ENCODE data around the gene CFAP77.

CFAP77 gene

GRCh38 chr9:132520612-132521011 is 110.6 kb downstream of the CFAP77 start:
- DNase-seq, result no peak

- no peak for DNase-seq
Observed at GRCh38 chr9:132525308-132526023, 115.5 kb downstream of the CFAP77 start.

GRCh38 chr9:132531195-132531594 is 121.2 kb downstream of the CFAP77 start:
- no peak for DNase-seq

DNA sequence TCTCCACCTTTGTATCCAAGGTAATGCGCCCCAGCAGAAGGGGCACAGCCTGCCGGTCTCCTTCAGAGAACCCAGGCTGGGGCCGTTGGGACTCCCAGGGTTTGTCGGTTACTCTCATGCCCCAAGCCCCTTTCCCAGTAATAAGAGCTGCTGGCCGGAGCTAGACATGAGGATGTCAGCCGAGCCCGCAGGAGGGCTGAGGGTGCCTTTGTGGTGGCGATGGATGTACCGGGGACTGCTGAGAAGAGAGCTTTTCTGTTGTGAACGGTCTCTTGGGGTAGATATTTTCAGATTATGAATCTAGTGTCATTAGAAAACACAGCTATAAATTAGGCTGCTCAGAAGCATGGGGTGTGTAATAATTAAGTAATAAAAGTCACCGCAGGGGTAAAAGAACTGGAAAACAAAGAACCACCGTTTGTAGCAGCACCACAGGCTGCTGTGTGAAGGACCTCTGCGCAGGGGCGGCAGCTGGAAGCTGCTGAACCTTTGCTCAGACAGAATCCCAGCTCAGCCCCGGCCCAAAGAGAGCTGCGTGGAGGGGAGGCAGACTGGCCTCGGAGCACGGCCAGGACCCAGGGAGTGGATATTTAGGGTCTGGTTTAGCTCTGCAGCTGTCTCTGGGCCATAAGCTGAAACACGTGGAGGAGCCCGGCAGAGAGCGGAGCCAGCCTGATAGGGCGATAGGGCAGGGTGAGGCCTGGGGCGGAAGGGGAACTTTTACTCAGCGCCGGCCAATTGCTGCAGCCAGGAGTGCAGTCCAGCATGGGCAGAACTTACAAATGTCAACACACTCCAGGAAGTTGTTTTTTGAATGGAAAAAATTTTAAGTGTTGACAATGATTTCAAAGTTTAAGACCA is 121.9 kb downstream of the CFAP77 start:
- DNase-seq, result no peak

GRCh38 chr9:132534832-132535231 is 124.8 kb downstream of the CFAP77 start:
- DNase-seq, result no peak

DNA sequence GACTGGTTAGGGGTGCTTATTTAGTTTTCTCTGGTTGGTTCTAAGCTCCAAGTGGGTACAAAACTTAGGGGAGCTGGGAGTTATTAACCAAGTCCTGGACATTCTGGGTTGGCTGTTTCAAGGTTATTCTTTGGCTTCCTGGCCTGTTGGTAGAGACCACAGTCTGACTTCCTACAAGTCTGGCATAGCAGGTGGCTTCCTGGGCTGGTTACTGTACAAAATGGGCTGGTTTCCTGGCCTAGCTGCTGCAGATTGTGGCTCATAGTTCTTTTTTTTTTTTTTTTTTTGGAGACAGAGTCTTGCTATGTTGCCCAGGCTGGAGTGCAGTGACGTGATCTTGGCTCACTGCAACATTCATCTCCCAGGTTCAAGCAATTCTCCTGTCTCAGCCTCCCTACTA is 126.1 kb downstream of the CFAP77 start:
- no peak for DNase-seq

DNA sequence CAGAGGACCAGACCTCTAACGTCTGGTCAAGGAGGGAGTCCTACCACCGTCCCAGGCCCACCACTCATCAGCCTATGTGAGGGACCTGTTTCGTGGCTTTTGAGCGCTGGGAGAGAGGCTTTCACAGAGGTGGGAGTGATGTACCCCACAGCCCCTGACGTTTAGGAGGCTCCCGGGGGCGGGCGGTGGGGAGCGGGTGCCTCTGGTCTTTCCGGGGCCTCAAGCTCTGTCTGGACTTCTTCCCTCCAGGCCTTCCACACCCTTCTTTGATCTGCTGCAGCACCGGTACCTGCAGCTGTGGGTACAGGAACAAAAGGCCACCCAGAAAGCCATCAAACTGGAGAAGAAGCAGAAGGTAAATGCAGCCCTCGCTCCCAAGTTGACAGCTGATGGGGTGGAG is 127.3 kb downstream of the CFAP77 start:
- no peak for DNase-seq

GRCh38 chr9:132538071-132538470 is 128.1 kb downstream of the CFAP77 start:
- DNase-seq, result no peak

GRCh38 chr9:132539096-132539495 is 129.1 kb downstream of the CFAP77 start:
- DNase-seq, result no peak

DNA sequence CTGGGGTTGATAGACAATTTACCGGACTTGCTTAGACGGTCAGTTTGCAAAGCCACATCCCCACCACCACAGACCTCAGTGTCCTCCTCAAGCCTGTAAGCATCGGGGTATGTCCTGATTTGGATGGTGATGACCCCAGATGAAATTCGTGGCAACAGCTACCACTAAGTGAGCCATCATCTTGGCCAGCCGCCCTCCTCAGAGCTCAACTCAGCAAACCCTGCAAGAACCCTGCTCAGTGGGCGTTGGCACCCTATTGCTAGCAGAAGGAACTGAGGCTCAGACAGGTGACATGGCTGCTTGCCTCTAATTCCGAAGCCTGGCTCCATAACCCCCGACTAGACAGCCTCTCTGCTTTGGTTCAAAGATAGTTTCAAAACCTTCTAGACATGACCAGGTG is 131.0 kb downstream of the CFAP77 start:
- DNase-seq, result no peak

GRCh38 chr9:132541870-132542830 is 132.1 kb downstream of the CFAP77 start:
- DNase-seq, result no peak

DNA sequence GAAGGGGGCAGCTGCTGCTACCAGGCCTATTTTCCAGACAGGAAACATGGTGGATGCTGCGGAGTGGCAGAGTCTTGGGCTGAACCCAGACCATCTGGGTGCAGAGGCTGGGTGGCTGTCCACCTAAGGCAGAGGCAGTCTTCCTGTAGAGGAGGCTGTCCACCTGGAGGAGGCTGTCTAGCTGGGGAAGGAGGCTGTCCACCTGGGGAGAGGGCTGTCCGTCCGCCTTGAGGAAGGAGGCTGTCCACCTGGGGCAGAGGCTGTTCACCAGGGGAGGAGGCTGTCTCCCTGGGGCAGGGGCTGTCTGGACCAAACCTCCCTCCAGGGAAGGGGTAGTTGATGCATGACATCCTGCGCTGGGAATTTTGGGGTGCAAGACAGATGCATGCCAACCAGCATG is 133.2 kb downstream of the CFAP77 start:
- no peak for DNase-seq

GRCh38 chr9:132543960-132544359 is 133.9 kb downstream of the CFAP77 start:
- DNase-seq, result no peak

DNA sequence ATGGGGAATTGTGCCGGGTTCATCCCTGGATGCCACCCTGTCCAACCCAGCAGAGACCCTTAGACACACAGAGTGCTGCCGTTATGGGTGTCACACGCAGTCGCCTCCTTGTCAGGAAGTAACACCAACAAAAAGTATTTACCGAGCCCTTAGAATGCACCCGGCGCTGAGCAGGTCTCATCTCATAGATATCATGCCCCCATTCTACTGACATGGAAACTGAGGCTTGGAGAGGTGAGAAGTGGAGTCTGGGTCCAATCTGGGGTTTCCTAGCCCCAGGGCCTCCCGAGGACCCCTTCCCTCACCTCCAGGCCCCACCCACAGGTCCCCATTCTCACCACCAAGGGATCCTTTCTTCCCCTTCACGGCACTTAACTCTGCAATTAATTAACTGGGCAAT is 135.6 kb downstream of the CFAP77 start:
- no peak for DNase-seq

- peak; percentile 5 for DNase-seq
Observed at GRCh38 chr9:132546148-132547051, 136.4 kb downstream of the CFAP77 start.

DNA sequence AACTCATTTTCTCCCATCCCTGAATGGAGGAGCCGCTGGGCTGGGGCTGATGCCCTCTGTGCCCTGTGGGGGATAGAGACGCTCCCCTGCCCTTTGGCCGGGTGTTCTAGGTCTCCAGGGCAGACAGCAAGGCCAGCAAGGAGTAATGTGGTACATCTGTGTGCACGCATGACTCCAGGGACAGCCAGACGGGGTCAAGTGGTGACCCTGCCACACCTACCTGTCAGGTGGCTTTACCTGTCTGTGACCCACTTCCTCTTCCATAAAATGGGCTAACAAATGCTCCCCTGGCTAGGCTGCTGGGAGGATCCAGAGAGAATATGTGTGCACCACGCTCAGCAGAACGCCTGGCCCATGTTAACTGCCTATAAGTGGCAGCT is 137.0 kb downstream of the CFAP77 start:
- DNase-seq, result no peak

DNA sequence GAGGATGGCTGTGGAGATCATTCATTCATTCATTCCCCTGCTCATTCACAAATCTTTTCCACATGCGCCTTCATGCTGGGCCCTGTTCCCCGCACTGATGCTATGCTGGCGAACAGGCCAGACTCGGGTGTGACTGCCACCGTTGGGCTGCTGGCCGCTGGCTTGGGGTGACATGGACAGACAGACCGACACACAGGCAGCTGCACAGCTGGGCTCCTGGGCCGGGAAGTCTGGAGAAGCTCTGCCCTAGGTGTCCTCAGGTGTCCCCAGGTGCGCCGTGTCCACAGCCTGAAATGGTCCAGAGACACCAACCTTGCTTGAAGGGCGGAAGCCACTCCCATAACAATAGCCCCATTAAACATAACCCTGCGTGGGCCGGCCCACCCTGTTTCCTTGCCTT is 137.4 kb downstream of the CFAP77 start:
- DNase-seq, result no peak

DNA sequence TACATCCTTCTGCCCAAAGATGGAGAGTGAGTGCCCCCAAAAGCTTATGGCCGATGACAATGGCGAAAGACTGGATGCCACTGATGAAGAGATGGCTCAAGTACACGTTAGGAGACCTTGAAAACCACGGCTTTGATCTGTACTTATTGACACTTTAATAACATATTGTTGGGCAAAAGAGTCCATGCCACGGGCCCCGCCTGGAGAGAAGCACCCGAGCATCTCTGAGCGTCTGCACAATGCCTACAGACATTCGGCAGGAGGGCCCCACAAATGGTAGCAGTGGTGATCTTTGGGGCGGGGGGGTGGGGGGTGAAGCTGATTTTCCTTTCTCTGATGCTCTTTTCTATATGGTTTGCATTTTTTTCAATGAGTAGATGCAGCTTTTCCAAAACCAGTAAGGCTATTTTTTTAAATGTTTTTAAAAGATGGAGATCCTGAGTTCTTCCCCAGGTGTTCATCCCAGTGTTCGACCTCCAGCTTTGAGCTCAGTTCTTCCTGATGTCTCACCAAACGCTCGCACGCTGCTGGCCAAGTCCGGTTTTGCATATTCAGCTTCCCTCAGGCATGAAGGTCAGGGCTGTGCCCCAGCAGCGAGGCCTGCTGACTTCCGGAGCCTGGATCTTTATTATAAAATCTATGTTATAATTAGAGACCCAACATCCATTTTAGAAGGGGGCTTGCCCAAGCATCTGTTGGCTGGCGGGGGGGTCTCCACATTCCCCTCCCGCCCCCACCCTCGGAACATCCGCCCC is 138.1 kb downstream of the CFAP77 start:
- DNase-seq, result no peak

DNA sequence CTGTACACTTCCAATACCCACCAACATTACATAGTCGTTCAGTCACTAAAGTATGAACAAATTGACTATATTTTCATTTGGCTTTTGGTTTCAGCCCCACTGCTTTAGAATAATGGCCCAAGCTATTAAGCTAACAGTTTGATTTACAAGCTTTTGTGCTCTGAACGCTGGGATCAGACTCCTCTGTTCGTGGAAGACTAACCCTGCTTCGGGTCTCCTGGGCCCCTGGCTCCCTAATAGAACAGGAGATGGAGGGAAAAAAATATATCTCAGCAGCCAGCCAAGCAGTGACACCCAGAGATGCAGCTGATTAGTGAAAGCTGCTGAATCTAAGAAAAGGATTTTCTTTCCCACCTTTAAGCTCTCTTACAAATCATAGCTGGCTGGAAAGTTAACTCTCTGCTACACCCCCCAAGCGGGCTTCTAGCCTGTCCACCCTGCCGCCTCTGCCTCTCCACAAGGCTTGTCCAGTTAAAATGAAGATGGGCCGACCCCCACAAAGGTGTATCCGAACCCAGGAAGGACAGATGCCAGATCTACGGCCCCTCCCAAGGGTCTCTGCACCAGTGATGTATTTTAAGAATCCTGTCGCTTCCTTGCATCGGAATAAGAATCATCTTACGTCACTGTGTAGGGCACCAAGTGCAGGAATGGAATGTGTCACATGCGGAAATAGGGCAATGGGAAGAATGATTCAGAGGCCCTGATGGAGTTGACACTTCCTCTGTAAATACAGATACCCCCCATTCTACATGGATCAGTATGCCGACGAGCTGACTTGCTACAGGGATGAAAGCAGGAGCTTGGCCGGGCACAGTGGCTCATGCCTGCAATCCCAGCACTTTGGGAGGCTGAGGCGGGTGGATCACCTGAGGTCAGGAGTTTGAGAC is 139.0 kb downstream of the CFAP77 start:
- no peak for DNase-seq

- no peak for DNase-seq
Observed at GRCh38 chr9:132551556-132551955, 141.5 kb downstream of the CFAP77 start.
